Measurements from ENCODE around the gene MALAT1.
A peak's percentile ranks its signal among the peaks of the same experiment; 100 is the strongest.
"Not testable (repeated sequence)": the region's sequence is repeated elsewhere in the genome, so short reads cannot be mapped to it uniquely, and the experiment has no call there.

The MALAT1 gene

DNA sequence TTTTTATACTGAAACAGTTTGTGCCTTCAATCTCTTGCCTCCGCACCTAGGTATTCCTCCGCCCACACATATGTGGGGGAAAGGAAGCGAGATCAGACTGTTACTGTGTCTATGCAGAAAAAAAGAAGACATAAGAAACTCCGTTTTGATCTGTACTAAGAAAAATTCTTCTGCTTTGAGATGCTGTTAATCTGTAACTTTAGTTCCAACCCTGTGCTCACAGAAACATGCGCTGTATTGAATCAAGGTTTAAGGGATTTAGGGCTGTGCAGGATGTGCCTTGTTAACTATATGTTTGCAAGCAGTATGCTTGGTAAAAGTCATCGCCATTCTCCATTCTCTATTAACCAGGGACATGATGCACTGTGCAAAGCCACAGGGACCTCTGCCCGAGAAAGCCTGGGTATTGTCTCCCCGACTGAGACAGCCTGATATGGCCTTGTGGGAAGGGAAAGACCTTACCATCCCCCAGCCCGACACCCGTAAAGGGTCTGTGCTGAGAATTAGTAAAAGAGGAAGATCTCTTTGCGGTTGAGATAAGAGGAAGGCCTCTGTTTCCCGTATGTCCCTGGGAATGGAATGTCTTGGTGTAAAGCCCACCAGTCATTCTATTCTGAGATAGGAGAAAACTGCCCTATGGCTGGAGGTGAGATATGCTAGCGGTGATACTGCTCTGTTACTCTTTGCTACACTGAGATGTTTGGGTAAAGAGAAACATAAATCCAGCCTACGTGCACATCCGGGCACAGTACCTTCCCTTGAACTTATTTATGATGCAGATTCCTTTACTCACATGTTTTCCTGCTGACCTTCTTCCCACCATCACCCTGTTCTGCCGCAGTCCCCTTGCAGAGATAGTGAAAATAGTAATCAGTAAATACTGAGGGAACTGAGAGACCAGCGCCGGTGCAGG, 24.1 kb downstream of the MALAT1 start:
- peak; percentile 27 for DNase-seq

DNA sequence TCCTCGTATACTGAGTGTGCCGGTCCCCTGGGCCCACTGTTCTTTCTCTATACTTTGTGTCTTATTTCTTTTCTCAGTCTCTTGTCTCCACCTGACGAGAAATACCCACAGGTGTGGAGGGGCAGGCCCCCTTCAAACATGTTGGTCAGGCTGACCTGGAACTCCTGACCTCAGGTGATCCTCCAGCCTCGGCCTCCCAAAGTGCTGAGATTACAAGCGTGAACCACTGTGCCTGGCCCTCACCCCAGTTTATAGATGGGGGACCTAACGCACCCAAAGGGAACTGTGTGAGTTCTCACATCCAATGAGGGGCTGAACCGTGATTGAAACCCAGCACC, 24.8 kb downstream of the MALAT1 start:
- DNase-seq = not testable (repeated sequence)

DNA sequence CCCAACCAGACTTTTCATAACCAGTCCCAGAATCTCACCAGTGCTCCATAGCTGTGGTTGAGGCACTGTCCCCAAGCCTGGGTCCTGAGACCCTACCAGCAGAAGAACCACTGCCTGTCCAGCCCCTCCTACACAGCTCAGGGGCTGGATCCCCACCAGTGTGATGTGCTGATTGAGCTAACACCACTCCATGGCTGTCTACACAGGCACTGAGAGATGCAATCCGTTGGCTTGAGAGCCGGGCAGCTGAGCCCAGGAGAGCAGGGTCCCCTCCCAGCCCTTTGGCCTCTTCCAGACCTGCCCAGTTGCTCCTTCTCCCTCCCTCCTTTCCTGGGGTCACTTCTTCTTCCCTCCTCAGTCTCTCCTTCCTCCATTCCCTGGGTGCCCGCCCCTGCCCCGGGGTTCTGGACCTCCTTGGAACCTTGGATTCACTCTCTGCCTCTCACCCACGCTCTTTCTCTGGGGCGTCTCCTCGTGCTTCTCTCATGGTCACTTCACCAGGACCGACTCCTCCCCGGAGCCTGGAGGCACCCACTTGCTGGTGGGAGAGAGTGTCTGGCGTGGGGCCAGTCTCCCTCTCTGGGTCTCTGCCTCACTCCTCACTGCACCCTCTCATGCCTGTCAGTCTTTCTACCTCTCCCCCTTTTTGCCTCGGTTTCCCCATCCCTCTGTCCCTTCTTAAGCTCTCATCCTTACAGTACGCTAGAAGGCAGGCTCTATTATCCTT, 25.3 kb downstream of the MALAT1 start:
- DNase-seq = no peak

DNA sequence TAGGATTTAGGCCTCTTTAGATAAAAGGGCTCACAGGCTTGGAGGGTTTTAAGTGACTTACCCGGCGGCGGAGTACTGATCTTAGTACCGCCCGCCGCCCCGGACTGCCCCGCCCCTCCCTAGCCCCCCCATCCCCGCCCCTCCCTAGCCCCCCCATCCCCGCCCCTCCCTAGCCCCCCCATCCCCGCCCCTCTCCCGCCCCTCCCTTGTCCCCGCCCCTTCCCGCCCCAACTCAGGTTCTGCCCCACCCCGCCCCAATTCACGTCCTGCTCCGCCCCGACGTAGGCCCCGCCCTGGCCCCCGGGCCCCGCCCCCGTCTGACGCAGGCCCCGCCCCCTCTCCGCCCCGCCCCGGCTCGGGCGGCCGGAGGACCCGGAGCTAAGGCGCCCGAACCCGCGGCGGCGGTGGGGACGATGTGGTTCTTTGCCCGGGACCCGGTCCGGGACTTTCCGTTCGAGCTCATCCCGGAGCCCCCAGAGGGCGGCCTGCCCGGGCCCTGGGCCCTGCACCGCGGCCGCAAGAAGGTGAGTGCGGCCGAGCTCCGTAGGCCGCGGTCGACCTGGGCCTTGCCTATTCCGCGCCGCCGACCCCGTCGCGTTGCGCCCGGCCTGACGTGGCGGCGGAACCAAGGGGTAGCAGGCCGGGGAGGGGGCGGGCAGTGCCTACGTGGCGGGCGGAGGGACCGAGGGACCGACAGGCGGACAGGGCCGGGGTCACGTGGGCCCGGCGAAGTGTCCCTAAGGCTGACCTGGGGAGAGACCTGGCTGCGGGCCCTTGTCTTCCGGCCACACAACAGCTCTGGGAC, 26.1 kb downstream of the MALAT1 start, which contains the start of gene SCYL1:
Gene SCYL1 (plus strand): TSS at position 343 of the 805 bp plus-strand sequence. CDS start 71 bp downstream, at position 414.
- no peak for DNase-seq

DNA sequence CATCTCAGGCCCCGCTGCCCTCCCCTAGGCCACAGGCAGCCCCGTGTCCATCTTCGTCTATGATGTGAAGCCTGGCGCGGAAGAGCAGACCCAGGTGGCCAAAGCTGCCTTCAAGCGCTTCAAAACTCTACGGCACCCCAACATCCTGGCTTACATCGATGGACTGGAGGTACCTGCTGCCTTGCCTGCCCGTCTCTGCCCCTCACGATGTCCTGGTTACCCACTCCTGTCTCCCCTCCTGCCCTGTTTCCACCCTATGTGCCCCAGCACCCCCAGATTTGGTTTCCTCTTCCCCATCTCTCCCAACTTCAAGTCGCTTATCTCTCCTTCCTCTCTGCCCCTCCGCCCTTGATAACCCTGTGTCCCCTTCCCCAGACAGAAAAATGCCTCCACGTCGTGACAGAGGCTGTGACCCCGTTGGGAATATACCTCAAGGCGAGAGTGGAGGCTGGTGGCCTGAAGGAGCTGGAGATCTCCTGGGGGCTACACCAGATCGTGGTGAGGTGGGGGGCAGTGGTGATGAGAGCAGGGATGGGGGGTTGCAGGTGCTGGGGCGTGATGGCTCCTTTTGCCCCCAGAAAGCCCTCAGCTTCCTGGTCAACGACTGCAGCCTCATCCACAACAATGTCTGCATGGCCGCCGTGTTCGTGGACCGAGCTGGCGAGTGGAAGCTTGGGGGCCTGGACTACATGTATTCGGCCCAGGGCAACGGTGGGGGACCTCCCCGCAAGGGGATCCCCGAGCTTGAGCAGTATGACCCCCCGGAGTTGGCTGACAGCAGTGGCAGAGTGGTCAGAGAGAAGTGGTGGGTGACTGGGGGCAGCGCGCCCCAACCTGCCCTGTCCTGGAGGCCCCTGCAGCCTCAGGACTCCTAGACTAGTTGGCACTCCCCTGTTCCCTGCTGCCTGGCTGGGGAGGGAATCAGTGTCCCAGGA, 27.0 kb downstream of the MALAT1 start:
- DNase-seq = no peak

DNA sequence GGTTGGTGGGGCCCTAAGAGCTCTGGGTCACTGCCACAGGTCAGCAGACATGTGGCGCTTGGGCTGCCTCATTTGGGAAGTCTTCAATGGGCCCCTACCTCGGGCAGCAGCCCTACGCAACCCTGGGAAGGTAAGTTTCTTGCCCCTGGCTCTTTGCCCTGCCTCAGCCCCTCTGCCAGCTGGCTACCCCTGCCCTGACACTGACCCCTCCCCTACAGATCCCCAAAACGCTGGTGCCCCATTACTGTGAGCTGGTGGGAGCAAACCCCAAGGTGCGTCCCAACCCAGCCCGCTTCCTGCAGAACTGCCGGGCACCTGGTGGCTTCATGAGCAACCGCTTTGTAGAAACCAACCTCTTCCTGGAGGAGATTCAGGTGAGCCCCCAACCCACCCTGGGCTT, 27.9 kb downstream of the MALAT1 start:
- no peak for DNase-seq

DNA sequence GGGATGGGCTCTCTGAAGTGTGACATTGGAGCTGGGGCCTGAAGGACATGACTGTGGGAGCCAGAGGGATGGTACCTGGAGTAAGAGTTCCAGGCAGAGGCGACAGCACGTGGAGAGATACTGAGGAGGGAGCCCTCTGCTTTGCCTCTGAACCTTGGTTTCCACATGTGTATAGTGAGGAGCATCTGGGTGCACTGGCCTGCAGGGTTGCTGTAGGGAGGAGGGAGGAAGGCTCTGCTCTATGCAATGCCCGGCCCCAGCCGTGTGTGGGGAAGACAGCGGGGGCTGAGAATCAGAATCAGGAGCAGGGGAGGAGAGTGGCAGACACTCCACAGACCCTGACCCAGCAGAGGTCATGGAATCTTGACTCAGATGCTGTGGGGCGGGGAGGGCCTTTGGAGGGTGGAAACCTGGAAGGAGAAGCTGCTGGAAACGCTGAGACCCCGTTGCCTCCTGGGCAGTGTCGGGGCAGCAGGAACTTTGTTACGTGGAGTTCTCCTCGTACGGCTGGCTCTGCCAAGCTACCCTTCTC, 30.0 kb downstream of the MALAT1 start:
- no peak for DNase-seq

DNA sequence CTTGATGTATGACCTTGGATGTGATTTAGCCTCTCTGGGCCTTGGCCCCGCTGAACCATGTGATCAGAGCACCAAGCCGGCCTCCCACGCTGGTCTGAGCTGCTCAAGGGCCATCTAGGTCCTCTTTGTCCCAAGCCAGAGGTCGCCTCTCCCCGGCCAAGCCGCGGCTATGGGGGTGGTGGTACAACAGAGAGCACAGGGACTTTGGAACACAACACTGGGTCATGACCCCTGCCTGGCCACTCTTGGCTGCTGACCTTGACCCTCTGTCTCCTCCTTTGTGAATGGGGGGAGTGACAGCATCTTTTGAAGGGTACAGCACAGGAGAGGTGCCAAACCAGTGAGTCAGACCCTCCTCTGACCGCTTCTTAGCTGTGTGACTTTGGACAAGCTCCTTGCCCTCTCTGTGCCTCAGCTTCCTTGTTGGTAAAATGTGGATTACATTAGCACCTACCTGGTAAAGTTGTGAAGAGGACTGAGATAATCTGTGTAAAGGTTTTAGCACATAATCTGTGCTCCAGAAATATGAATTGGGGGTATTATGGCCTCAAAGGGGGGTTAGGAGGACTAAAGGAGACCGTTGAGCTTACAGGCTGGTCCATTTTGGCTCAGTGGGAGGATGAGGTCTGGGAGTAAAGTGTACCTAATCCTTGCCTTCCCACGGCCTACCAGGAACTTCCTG, 30.8 kb downstream of the MALAT1 start:
- DNase-seq = no peak

DNA sequence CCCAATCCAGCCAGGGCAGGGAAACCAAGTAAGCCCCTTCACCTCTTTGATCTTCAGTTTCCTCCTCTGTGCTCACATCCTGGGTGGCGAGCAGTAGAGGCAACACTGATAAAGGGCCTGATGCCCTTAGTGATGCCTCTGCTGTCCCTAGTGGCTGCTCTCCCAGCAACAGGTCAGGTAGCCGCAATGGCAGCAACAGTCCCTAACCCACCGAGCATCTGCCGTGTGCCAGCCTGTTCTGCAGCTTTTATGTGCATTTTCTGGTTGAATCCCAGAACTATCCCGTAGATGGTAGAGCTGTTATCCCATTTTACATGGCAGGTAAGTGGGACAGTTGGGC, 31.3 kb downstream of the MALAT1 start:
- DNase-seq = no peak

DNA sequence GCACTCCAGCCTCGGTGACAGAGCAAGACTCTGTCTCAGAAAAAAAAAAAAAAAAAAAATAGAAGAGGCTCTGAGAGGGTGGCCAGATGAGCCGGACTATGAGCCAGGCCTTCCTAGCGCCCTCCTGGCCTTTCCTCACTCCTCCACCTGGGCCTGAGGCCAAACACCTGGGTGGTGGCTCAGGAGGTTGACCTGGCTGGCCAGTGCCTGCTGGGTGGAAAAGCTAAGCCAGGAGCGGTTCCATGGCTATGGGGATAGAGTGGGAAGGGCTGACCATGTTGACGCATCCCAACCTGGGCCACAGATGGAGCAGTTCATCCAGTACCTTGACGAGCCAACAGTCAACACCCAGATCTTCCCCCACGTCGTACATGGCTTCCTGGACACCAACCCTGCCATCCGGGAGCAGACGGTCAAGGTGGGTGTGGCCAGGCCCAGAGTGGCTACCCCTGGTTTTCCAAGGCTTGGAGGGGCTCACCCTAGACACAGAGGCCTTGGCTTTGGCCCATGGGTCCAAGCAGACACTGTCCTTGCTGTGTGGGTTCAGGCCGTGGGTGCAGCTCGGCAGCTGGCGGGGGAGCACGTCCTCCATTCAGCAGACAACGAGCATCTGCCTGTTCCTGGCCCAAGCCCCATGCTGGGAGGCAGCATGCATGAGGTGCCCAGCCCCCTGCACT, 33.7 kb downstream of the MALAT1 start:
- DNase-seq = no peak

DNA sequence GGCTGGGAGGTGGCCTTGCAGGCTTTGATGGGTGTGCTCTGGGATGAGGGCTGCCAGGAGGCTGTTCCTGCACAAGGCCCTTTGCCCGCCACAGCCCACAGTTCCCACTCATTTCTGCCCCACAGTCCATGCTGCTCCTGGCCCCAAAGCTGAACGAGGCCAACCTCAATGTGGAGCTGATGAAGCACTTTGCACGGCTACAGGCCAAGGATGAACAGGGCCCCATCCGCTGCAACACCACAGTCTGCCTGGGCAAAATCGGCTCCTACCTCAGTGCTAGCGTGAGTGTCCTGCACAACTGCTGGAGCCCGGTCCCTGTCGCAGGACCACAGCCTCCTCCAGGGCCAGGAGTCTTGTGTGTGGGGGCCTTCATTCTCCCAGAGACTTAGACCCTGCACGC, 36.3 kb downstream of the MALAT1 start:
- no peak for DNase-seq

DNA sequence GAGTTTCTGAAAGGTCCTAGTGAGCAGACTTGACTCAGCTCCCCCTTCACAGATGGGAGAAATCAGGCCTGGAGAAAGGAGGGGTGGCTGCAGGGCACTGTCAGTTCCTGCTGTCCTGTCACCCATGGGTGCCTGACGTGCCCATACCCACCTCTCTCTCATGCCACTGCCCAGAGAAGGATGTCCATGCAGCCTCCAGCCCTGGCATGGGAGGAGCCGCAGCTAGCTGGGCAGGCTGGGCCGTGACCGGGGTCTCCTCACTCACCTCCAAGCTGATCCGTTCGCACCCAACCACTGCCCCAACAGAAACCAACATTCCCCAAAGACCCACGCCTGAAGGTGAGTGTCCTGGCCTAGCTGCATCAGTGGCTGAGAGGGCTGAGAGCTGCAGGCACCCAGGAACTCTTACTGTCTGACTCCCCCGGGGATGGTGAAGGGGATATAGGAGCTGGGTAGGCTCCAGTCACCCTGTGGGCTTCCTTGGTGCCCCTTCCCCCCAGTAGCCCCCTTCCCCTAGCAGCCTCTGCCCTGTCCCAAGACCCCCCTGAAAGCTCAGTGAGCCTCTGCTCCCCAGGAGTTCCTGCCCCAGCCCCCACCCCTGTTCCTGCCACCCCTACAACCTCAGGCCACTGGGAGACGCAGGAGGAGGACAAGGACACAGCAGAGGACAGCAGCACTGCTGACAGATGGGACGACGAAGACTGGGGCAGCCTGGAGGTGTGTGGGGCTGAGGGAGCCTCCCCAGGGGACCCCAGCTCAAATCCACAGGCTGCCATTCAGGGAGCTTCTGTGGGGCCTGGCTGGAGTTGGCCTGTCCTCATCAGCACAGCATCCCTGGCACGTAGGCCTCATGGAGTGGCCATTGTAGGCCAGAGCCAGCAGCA, 37.8 kb downstream of the MALAT1 start:
- DNase-seq = no peak

DNA sequence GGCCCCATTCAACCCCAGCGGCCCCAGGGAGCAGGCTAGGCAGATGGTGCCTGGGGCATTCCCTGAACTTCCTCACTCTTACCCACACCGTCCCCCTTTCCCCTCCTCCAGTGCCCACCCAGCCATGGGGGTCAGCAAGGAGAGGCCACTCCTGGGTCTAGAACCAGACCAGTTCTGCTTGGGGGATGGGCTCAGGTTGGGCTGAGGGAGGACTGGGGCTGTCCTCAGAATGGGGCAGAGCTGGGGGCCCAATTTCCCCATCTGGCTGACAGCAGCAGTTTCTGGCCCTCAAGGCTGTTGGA, 38.4 kb downstream of the MALAT1 start:
- no peak for DNase-seq

DNA sequence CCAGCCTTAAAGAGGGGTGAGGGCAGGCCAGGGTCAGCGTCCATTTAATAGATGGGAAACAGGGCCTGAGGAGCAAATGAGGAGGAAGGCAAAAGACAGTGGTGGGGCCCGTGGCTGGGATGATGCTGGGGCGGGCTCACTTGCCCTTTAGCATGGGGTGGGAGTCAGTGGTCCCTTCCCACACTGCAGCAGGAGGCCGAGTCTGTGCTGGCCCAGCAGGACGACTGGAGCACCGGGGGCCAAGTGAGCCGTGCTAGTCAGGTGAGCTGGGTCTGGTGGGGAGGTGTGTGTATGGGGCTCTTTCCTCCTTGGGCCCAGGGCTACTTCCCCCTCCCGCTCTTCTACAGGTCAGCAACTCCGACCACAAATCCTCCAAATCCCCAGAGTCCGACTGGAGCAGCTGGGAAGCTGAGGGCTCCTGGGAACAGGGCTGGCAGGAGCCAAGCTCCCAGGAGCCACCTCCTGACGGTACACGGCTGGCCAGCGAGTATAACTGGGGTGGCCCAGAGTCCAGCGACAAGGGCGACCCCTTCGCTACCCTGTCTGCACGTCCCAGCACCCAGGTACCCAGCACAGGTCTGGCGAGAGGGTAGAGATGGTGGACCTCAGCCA, 38.9 kb downstream of the MALAT1 start:
- no peak for DNase-seq

DNA sequence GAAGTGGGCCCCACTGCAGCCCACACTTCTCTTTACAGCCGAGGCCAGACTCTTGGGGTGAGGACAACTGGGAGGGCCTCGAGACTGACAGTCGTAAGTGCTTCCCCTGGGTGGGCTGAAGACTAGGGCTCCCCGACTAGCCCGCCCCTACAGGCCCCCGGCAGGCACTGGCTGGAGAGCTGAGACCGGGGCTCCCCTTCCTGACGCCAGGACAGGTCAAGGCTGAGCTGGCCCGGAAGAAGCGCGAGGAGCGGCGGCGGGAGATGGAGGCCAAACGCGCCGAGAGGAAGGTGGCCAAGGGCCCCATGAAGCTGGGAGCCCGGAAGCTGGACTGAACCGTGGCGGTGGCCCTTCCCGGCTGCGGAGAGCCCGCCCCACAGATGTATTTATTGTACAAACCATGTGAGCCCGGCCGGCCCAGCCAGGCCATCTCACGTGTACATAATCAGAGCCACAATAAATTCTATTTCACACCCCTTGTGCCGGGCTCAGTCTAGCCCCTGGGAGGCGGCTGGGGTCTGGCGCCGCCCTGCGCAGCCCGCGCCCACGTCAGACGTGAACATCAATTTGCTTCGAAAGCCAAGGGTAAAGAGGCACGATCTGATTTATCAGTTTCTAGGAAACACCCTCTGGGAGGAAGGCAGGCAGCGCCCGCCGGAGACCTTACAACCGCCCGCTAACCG, 39.5 kb downstream of the MALAT1 start:
- no peak for DNase-seq

DNA sequence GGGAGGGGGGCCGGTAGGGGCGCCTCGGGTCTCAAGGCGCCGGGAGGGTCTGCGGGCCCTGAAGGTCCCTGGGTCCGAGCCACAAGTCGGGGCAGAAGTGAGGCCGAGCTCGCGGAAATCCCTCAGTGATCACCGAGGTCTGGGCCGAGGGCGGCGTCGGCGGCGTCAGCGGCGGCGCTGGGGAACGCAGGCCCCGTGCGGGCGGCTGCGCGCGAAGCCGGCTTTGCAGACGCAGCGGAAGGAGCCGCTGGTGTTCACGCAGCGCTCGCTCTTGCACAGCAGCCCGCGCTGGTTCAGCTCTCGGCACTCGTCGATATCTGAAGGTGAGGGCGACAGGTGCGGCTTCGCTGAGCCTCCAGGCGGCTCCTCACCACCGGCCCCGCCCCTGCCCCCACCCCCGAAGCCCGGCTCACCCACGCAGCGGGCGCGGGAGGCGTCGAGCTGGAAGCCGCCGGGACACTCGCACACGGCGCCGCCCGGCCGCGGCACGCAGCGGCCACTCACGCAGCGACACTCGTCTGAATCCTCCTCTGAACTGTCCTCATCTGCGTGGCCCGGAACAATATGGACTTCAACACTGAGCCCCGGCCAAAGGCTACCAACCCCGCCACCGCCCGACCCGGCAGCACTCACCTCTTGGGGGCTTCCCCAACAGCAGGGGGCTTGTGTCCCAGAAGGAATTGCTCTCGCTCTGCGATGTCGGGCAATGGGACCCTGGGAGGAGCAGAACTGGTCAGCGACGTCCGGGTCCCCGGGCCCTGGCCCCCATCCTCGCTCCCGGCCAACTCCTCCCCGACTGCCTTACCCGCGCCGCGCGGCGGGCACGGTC, 40.3 kb downstream of the MALAT1 start:
- no peak for DNase-seq

DNA sequence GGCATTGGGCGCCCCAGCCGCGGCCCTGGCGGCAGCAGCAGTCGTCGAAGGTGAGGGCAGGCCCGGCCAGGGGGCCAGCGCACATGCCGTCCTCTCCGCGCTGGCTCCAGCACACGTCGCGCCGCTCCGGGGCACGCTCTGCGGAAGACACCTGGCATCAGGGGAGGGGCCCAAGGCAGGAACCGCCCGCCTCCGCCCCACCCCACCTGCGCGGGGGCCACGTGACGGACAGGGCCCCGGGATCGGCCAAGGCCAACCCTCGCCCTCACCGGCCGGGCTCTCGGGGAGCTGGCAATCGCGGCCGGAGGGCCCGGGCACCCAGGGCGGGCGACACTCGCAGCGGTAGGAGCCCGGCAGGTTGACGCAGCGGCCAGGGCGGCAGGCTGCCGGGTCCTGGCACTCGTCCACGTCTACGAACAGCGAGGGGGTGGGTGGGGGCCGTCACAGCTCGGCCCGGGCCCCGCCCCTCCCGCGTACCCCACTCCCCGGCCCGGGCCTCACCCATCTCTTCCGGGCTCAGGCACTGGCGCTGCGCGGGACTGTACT, 41.0 kb downstream of the MALAT1 start:
- no peak for DNase-seq
